GM23248 (cell line): ENCODE data around the gene DYRK1A.

ENCODE experiments used
- EZH2 ChIP-seq: fragments of 200-600 bp; sonication (generic); IDR thresholded peaks from 2 replicates; pipeline ENCODE4 v1.6.1; 2018; ENCODE audit warnings: antibody characterized with exemption, mild to moderate bottlenecking; ENCODE audit not compliant: insufficient read depth, poor library complexity, severe bottlenecking
- EZH2phosphoT487 ChIP-seq: fragments of 200-600 bp; sonication (generic); IDR thresholded peaks from 2 replicates; pipeline ENCODE4 v1.6.1; 2018; ENCODE audit warnings: antibody characterized with exemption, moderate library complexity, mild to moderate bottlenecking, low read depth; ENCODE audit not compliant: insufficient read depth

DNA sequence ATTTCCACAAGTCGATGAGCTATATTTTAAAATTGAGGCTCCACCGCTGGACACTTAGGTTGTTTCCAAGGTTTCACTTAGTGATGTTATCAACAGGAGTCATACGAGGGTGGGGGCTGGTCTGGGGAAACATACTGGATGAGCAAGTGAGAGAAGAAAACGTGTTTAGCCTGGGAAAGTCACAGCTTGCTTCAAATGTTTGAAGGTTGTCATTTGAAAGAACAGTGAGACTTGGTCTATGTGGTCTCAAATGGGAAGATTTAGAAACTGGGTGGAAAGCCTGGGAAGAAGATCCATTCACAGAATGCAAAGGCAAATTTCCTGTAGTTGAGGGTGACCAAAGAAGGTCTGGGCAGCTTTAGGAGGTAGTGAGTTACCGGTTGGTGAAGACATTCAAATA is 9.9 kb upstream of the DYRK1A start:
- TF ChIP-seq EZH2 (no peak), EZH2phosphoT487 (no peak)
